Measurements from ENCODE around the gene VPS16. TPM values are rescaled to one million over a fixed set of nuclear protein-coding genes. Genes with fewer than 3 reads are reported as not detected.
A peak's percentile ranks its signal among the peaks of the same experiment; 100 is the strongest.

VPS16 gene
- total and polyA plus RNA-seq, 2 of the 13 experiments (the other 11 are each of a cell fraction or from before 2014, with no cell fraction given), result 34.2 to 35.4 TPM

DNA sequence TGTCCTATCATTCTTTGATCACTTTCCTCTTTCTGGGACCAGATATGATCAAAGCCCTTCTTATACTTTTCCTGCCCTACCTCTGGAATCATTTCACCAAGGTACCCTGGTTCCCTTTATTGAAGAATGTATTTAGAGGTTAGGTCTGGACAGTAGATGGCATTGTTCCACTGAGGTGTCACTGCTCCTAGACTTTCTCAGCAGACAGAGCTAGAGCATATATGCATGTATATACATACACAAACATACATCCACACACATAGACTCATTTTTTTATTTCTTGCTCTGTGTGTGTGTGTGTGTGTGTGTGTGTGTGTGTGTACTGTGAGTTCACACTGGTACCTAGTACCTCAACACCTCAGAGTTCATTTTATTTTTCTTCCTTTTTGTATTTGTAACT lies 73.6 kb downstream of the VPS16 start (continued):
- 0 out of 2 replicates have a peak, but pooled peaks have one; percentile 27 for TF ChIP-seq ARID5B (CRISPR knock-in tag; IDR thresholded peaks at IDR 0.05)
- TF ChIP-seq ZNF124 (CRISPR knock-in tag; IDR thresholded peaks at IDR 0.05), result no peak
- no peak for TF ChIP-seq BCL3 (CRISPR knock-in tag; IDR thresholded peaks at IDR 0.05)
- no peak for TF ChIP-seq MTF1 (CRISPR knock-in tag; IDR thresholded peaks at IDR 0.05)
- no peak for TF ChIP-seq KLF11 (CRISPR knock-in tag; IDR thresholded peaks at IDR 0.05)
- TF ChIP-seq, protein P1, sequence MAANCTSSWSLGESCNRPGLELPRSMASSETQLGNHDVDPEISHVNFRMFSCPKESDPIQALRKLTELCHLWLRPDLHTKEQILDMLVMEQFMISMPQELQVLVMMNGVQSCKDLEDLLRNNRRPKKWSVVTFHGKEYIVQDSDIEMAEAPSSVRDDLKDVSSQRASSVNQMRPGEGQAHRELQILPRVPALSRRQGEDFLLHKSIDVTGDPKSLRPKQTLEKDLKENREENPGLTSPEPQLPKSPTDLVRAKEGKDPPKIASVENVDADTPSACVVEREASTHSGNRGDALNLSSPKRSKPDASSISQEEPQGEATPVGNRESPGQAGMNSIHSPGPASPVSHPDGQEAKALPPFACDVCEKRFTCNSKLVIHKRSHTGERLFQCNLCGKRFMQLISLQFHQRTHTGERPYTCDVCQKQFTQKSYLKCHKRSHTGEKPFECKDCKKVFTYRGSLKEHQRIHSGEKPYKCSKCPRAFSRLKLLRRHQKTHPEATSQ (CRISPR knock-in tag; IDR thresholded peaks at IDR 0.05; ENCODE audit: borderline replicate concordance), result peak; percentile 68; the same call in 1 of the 2 replicates
- no peak for TF ChIP-seq ELF1 (CRISPR knock-in tag; IDR thresholded peaks at IDR 0.05)
- peak; percentile 31; the same call in 1 of the 2 replicates for TF ChIP-seq IRF2 (CRISPR knock-in tag; IDR thresholded peaks at IDR 0.05)
- TF ChIP-seq BHLHE40 (IDR thresholded peaks at IDR 0.05; ENCODE audit: low read length), result no peak
- 0 out of 2 replicates have a peak, but pooled peaks have one; percentile 21 for TF ChIP-seq FOXA3 (CRISPR knock-in tag; IDR thresholded peaks at IDR 0.05)
- TF ChIP-seq ATF2 (CRISPR knock-in tag; IDR thresholded peaks at IDR 0.05), result peak; percentile 34; the same call in 1 of the 2 replicates
- TF ChIP-seq, protein P2, sequence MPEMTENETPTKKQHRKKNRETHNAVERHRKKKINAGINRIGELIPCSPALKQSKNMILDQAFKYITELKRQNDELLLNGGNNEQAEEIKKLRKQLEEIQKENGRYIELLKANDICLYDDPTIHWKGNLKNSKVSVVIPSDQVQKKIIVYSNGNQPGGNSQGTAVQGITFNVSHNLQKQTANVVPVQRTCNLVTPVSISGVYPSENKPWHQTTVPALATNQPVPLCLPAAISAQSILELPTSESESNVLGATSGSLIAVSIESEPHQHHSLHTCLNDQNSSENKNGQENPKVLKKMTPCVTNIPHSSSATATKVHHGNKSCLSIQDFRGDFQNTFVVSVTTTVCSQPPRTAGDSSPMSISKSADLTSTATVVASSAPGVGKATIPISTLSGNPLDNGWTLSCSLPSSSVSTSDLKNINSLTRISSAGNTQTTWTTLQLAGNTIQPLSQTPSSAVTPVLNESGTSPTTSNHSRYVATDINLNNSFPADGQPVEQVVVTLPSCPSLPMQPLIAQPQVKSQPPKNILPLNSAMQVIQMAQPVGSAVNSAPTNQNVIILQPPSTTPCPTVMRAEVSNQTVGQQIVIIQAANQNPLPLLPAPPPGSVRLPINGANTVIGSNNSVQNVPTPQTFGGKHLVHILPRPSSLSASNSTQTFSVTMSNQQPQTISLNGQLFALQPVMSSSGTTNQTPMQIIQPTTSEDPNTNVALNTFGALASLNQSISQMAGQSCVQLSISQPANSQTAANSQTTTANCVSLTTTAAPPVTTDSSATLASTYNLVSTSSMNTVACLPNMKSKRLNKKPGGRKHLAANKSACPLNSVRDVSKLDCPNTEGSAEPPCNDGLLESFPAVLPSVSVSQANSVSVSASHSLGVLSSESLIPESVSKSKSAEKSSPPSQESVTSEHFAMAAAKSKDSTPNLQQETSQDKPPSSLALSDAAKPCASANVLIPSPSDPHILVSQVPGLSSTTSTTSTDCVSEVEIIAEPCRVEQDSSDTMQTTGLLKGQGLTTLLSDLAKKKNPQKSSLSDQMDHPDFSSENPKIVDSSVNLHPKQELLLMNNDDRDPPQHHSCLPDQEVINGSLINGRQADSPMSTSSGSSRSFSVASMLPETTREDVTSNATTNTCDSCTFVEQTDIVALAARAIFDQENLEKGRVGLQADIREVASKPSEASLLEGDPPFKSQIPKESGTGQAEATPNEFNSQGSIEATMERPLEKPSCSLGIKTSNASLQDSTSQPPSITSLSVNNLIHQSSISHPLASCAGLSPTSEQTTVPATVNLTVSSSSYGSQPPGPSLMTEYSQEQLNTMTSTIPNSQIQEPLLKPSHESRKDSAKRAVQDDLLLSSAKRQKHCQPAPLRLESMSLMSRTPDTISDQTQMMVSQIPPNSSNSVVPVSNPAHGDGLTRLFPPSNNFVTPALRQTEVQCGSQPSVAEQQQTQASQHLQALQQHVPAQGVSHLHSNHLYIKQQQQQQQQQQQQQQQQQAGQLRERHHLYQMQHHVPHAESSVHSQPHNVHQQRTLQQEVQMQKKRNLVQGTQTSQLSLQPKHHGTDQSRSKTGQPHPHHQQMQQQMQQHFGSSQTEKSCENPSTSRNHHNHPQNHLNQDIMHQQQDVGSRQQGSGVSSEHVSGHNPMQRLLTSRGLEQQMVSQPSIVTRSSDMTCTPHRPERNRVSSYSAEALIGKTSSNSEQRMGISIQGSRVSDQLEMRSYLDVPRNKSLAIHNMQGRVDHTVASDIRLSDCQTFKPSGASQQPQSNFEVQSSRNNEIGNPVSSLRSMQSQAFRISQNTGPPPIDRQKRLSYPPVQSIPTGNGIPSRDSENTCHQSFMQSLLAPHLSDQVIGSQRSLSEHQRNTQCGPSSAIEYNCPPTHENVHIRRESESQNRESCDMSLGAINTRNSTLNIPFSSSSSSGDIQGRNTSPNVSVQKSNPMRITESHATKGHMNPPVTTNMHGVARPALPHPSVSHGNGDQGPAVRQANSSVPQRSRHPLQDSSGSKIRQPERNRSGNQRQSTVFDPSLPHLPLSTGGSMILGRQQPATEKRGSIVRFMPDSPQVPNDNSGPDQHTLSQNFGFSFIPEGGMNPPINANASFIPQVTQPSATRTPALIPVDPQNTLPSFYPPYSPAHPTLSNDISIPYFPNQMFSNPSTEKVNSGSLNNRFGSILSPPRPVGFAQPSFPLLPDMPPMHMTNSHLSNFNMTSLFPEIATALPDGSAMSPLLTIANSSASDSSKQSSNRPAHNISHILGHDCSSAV (CRISPR knock-in tag; IDR thresholded peaks at IDR 0.05; ENCODE audit: borderline replicate concordance), result no peak
- TF ChIP-seq RAD21 (CRISPR knock-in tag; IDR thresholded peaks at IDR 0.05), result peak; percentile 77
- TF ChIP-seq ELF4 (CRISPR knock-in tag; IDR thresholded peaks at IDR 0.05; ENCODE audit: borderline replicate concordance), result no peak

Data from HepG2 (cell line).